ENCODE results near the gene TREM2. TPM values are rescaled to one million over a fixed set of nuclear protein-coding genes. Genes with fewer than 3 reads are reported as not detected.

TREM2 gene
- total and polyA plus RNA-seq, 2 of the 8 experiments (the other 6 are each of a cell fraction or from before 2014, with no cell fraction given), result 0.20 TPM; not detected in 1

DNA sequence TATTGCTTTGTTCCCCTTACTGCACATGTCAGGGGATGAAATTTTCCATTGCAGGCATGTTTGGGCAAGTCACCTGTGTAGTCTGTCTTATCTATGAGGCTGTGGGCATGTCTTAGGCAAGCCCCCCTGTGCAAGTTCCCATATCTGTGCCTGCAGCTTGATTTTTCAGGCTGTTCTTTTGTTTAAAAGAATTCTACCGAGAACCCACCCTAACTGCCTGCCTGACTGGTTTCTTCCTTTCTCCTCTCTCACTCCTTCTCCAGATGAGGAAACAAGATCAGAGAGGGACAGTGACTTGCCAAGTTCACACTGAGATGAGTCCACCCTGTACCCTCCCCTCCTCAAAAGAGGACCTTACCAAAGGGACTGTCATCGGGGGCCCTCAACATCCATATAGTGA, 27.1 kb upstream of the TREM2 start (continued):
- TF ChIP-seq, protein P1, sequence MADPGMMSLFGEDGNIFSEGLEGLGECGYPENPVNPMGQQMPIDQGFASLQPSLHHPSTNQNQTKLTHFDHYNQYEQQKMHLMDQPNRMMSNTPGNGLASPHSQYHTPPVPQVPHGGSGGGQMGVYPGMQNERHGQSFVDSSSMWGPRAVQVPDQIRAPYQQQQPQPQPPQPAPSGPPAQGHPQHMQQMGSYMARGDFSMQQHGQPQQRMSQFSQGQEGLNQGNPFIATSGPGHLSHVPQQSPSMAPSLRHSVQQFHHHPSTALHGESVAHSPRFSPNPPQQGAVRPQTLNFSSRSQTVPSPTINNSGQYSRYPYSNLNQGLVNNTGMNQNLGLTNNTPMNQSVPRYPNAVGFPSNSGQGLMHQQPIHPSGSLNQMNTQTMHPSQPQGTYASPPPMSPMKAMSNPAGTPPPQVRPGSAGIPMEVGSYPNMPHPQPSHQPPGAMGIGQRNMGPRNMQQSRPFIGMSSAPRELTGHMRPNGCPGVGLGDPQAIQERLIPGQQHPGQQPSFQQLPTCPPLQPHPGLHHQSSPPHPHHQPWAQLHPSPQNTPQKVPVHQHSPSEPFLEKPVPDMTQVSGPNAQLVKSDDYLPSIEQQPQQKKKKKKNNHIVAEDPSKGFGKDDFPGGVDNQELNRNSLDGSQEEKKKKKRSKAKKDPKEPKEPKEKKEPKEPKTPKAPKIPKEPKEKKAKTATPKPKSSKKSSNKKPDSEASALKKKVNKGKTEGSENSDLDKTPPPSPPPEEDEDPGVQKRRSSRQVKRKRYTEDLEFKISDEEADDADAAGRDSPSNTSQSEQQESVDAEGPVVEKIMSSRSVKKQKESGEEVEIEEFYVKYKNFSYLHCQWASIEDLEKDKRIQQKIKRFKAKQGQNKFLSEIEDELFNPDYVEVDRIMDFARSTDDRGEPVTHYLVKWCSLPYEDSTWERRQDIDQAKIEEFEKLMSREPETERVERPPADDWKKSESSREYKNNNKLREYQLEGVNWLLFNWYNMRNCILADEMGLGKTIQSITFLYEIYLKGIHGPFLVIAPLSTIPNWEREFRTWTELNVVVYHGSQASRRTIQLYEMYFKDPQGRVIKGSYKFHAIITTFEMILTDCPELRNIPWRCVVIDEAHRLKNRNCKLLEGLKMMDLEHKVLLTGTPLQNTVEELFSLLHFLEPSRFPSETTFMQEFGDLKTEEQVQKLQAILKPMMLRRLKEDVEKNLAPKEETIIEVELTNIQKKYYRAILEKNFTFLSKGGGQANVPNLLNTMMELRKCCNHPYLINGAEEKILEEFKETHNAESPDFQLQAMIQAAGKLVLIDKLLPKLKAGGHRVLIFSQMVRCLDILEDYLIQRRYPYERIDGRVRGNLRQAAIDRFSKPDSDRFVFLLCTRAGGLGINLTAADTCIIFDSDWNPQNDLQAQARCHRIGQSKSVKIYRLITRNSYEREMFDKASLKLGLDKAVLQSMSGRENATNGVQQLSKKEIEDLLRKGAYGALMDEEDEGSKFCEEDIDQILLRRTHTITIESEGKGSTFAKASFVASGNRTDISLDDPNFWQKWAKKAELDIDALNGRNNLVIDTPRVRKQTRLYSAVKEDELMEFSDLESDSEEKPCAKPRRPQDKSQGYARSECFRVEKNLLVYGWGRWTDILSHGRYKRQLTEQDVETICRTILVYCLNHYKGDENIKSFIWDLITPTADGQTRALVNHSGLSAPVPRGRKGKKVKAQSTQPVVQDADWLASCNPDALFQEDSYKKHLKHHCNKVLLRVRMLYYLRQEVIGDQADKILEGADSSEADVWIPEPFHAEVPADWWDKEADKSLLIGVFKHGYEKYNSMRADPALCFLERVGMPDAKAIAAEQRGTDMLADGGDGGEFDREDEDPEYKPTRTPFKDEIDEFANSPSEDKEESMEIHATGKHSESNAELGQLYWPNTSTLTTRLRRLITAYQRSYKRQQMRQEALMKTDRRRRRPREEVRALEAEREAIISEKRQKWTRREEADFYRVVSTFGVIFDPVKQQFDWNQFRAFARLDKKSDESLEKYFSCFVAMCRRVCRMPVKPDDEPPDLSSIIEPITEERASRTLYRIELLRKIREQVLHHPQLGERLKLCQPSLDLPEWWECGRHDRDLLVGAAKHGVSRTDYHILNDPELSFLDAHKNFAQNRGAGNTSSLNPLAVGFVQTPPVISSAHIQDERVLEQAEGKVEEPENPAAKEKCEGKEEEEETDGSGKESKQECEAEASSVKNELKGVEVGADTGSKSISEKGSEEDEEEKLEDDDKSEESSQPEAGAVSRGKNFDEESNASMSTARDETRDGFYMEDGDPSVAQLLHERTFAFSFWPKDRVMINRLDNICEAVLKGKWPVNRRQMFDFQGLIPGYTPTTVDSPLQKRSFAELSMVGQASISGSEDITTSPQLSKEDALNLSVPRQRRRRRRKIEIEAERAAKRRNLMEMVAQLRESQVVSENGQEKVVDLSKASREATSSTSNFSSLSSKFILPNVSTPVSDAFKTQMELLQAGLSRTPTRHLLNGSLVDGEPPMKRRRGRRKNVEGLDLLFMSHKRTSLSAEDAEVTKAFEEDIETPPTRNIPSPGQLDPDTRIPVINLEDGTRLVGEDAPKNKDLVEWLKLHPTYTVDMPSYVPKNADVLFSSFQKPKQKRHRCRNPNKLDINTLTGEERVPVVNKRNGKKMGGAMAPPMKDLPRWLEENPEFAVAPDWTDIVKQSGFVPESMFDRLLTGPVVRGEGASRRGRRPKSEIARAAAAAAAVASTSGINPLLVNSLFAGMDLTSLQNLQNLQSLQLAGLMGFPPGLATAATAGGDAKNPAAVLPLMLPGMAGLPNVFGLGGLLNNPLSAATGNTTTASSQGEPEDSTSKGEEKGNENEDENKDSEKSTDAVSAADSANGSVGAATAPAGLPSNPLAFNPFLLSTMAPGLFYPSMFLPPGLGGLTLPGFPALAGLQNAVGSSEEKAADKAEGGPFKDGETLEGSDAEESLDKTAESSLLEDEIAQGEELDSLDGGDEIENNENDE (IDR thresholded peaks at IDR 0.05; ENCODE audit: insufficient replicate concordance, low read length), result no peak
- TF ChIP-seq POLR2A (IDR thresholded peaks at IDR 0.05; ENCODE audit: control extremely low read depth in 1 of 2, low read depth in 2 of 2, low read length in 2 of 2) (no peak), SIX5 (IDR thresholded peaks at IDR 0.05; ENCODE audit: low read depth, low read length) (no peak), CTBP2 (IDR thresholded peaks at IDR 0.05; ENCODE audit: borderline replicate concordance, insufficient read depth, insufficient read length, low read length) (no peak), SP1 (IDR thresholded peaks at IDR 0.05; ENCODE audit: low read depth, low read length) (no peak), MAFK (IDR thresholded peaks at IDR 0.05; ENCODE audit: low read depth, low read length) (no peak), TCF12 (IDR thresholded peaks at IDR 0.05; ENCODE audit: low read depth, low read length) (no peak), ASH2L (IDR thresholded peaks at IDR 0.05; ENCODE audit: low read length) (no peak), RAD21 (IDR thresholded peaks at IDR 0.05 in 1 of 2, conservative IDR thresholded peaks at IDR 0.05 in 1 of 2; ENCODE audit: low read depth in 2 of 2, low read length in 2 of 2) (no peak)
- TF ChIP-seq, protein P2, sequence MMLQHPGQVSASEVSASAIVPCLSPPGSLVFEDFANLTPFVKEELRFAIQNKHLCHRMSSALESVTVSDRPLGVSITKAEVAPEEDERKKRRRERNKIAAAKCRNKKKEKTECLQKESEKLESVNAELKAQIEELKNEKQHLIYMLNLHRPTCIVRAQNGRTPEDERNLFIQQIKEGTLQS (IDR thresholded peaks at IDR 0.05; ENCODE audit: insufficient read depth, low read depth, low read length), result no peak
